NCI-H1694 treated with DMSO at 0.1 percent for 48 hours (cell line): Measurements from ENCODE around the gene PALM2AKAP2.

Source experiments
- DNase-seq: peaks from one replicate; lab custom pipeline; 2025; lab: John Stamatoyannopoulos, UW

Gene PALM2AKAP2

GRCh38 chr9:109779711-109780452, at the start of gene PALM2AKAP2:
PALM2AKAP2 (plus strand) TSS chr9:109780198; CDS start chr9:109780489, 291 bp downstream.
- DNase-seq: peak; percentile 43

DNA sequence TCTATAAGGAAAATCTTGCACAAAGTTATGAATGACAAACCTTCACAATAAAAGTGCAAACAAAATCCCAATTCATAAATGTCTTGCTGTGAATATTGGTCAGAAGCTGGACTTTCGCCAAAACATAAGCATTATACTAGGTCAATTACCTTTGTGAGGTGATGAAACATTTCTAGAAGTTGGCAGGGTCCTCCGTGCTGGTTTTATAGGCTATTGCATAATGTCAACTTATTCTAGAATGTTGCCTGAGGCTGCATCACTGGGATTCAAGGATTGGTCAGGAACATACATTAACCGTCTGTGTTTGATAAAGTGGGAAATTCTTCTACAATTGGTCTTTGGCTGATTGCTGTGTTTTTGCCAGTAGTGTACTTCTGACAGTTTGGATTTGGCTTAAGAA, 49.8 kb upstream of the PALM2AKAP2 start:
- no peak for DNase-seq

DNA sequence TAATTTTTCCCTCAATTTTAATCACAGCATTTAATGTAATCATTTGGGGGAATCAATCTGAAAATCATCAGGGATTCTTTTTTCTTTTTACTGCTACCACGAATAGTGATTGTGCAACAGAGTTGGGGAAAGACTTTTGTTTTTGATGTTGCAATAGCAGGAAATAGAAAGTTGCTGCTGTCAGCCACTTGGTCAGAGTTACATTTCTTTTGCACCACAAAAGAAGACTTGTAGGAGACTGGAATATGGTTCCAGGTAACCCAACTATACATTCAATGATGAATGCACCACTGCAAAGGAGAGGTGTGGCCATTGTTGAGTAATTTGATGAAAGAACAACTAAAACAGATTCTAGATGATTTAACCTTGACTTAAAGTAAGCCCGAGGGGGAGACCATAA, 46.3 kb upstream of the PALM2AKAP2 start:
- DNase-seq: no peak

DNA sequence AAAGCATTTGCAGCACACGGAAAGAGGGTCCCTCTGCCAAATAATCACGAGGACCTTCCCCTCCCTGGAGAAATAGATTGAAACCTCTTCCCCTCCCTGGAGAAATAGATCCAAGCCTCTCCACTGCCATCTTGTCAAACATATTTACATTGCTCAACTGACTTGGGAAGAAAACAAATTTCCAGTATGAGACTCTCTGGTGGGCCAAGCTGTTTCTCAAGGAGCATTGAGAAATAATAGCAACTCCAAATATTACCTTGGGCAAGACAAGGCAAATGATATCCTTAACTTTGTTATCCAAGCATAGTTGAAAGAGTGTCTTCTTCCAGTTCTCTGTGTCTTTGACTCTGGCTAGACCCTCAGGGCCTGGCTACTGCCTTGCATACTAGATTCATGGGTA, 45.2 kb upstream of the PALM2AKAP2 start:
- no peak for DNase-seq

GRCh38 chr9:109735801-109736200, 44.2 kb upstream of the PALM2AKAP2 start:
- DNase-seq: no peak

DNA sequence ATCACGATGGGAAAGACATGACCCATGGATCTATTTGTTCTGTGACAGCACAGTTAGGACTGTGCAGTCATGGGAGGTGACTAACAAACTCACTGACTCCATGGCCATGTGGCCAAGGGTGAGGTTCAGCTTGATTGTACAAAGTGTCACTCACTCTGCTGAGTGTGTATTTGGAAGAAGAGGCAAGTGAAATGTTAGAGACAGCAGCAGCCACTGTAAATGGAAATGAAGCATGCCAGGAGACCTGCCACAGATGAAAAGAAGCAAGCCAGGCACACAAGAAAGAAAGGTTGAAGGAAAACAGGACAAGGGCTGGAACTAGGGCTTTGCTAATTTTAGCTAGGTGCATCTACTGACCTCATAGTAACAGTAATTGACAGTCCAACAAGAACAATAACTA, 42.7 kb upstream of the PALM2AKAP2 start:
- DNase-seq: no peak

DNA sequence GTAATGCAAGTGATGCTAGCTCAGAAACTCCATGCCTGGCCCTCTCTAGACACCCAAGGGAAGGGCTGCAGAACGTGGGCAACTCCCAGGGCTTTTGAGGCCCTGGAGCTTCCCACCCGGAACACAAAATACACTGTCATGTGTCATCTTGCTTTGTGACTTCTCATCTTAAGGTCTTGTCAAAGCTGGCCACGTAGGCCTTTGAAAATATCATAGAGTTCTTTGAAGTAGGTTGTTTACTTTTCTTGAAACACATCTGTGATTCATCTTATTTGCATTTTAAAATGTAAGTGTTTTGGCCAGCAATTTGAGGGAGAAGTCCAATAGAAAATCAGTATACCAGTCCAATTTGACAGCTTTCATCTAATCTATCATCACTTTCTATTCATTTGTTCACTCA, 40.2 kb upstream of the PALM2AKAP2 start:
- no peak for DNase-seq

- DNase-seq: no peak
Measured at GRCh38 chr9:109742776-109743348, 37.1 kb upstream of the PALM2AKAP2 start.

- no peak for DNase-seq
Measured at GRCh38 chr9:109743696-109744095, 36.3 kb upstream of the PALM2AKAP2 start.

- no peak for DNase-seq
Measured at GRCh38 chr9:109745335-109746283, 34.4 kb upstream of the PALM2AKAP2 start.

GRCh38 chr9:109751253-109751652, 28.7 kb upstream of the PALM2AKAP2 start:
- DNase-seq: no peak

DNA sequence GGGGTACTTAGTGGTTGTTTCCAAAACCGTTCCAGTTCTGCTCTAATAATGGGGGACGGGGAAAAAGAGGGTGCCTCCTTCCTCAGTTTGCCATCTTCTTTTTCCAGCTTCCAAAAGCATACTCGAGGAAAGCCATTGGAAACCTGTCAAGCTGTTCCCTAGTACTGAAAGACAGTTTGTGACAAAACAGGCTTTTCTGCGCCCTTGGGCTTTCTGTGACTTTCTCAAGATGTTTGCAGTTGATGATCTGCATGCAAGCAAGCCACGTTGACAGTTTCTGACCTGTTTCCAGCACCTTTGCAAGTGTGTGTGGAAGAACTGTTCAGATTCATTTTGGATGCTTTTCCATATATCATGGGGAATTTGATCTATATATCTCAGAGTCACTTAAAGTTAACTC, 26.7 kb upstream of the PALM2AKAP2 start:
- DNase-seq: no peak

DNA sequence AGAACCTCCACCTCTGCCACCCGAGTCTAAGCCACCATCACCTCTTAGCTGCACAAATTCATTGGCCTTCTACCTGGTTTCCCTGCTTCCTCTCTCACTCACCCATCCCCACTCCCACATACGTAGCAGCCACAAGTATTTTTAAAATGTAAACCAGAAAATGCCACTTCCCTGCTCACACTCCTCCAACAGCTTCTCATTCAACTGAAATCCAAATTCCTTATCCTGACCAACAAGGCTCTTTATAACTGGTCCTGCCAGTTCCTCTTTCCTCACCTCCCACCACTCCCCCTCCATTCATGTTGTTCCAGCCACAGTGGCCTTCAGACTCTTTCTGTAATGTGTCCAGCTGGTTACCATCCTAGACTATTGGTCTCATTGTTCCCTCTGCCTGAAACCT, 25.0 kb upstream of the PALM2AKAP2 start:
- DNase-seq: no peak

- no peak for DNase-seq
Measured at GRCh38 chr9:109759589-109759988, 20.4 kb upstream of the PALM2AKAP2 start.

DNA sequence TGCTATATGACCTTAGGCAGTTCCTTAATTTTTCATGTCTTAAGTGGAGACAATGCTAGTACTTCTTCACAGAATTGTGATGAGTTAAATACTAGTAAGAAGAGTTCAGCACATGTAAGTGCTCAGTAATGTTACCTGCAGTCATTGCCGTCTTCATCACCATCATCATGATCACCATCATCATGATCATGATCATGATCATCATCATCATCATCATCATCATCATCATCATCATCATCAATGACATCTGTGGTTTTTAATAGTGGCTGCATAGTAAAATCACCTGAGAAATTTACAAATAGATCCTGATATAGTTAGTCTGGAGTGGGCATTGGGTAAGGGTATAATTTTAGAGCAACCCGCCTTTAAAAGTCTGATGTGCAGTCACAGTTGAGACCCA, 14.7 kb upstream of the PALM2AKAP2 start:
- DNase-seq: no peak

GRCh38 chr9:109765830-109766229, 14.2 kb upstream of the PALM2AKAP2 start:
- DNase-seq: no peak

DNA sequence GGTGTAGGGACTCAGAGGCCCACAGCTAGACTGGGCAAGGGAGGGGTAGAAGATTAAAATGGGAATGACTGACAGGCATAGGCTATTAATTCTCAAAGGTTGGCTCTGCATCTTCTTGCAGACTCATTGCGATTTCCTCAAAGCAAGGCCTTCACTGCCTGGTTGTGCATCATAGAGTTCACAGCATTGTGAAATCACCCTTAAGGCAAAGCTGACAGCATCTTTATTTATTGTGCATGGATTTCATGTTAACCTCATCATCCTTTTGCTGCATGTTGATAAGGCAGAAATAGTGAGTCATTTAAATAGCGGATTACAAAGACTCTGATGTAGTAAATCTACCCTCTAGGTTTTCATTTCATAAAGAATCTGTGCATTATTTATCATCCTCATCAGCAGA, 13.6 kb upstream of the PALM2AKAP2 start:
- DNase-seq: no peak

GRCh38 chr9:109767404-109767803, 12.6 kb upstream of the PALM2AKAP2 start:
- no peak for DNase-seq

DNA sequence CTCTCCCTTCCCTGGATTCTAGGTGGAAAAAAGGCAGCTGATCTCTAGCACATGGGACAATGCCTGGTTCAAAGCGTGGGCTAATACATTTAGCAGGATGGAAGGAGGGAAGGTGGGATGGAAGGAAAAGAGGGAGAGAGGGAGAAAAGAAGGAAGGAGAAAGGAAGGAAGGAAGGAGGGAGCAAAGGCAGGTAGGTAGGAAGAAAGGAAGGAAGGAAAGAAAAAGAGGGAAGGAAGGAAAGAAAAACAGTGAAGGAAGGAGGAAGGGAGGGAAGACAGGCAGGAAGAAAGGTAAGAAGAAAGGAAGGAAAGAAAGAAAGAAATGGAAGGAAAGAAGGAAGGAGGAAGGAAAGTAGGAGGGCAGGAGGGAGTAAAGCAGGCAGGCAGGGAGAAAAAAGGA, 12.2 kb upstream of the PALM2AKAP2 start:
- DNase-seq: no peak

GRCh38 chr9:109769250-109769649, 10.7 kb upstream of the PALM2AKAP2 start:
- DNase-seq: no peak

GRCh38 chr9:109770101-109770500, 9.9 kb upstream of the PALM2AKAP2 start:
- DNase-seq: no peak

- DNase-seq: no peak
Measured at GRCh38 chr9:109771087-109771486, 8.9 kb upstream of the PALM2AKAP2 start.
